K562 (cell line): ENCODE results near the gene LPAR4. TPM values are rescaled to one million over a fixed set of nuclear protein-coding genes. Genes with fewer than 3 reads are reported as not detected.

Source experiments
- ATAC-seq: fragments of 200-7000 bp; cut with Tn5 transposase; 3 replicates; pipeline ENCODE4 v1.9.1; 2020; ENCODE audit warnings: moderate library complexity
- BruUV-seq: library from RNA; stranded (reverse); fragments of 400-500 nt; replicated peaks from 2 replicates; lab custom pipeline; 2021; lab: Mats Ljungman, UMichigan
- CTCF ChIA-PET: fragments of 300-600 bp; formaldehyde crosslinking; extraction: SDS; loops from one replicate; lab custom pipeline; 2021; ENCODE audit warnings: low intra/inter-chr PET ratio; lab: Yijun Ruan, JAX
- POLR2A ChIA-PET: fragments of 300-600, 350-650 bp; sonication (Branson Sonifier 250); formaldehyde crosslinking; extraction: SDS; loops from one replicate; lab custom pipeline; 2021; ENCODE audit warnings: antibody characterized with exemption, inconsistent platforms; lab: Yijun Ruan, JAX
- DNase-seq, 4 experiments: peaks; one replicate each; pipeline versions ENCODE4 v3.0.0 to v3.0.0-alpha.2; 2011 to 2018; ENCODE audit warnings: low spot score in 3 of 4, mixed read lengths in 3 of 4; ENCODE audit errors: extremely low read depth in 1 of 4
- FAIRE-seq: peaks from 2 replicates; lab custom pipeline; 2011; peaks lifted over from hg19 to GRCh38; lab: Jason Lieb, UNC
- H2AFZ ChIP-seq: 2 replicates; pipeline ENCODE4 v1.6.0; 2011; ENCODE audit warnings: low read depth, low read length, control low read depth, inconsistent platforms
- H3K27ac ChIP-seq: fragments of 200-600 bp; 3 replicates; pipeline ENCODE4 v1.8.0; 2011; ENCODE audit warnings: low read depth, mild to moderate bottlenecking, control low read depth, inconsistent platforms, low read length, moderate library complexity, mixed read lengths; ENCODE audit errors: extremely low read depth
- H3K27me3 ChIP-seq, 2 experiments: fragments of 300-600 bp in 1 of 2; 2 replicates in 1 of 2; 3 replicates in 1 of 2; pipeline versions ENCODE4 v1.6.0 to v1.8.0; 2011; ENCODE audit warnings: inconsistent platforms in 2 of 2, low read length in 2 of 2, mild to moderate bottlenecking in 1 of 2, mixed read lengths in 1 of 2, moderate library complexity in 1 of 2; ENCODE audit not compliant: control insufficient read depth in 2 of 2, insufficient read depth in 2 of 2
- H3K36me3 ChIP-seq: fragments of 300-600 bp; 3 replicates; pipeline ENCODE4 v1.8.0; 2011; ENCODE audit warnings: mild to moderate bottlenecking, low read length, inconsistent platforms; ENCODE audit not compliant: control insufficient read depth, insufficient read depth
- H3K4me1 ChIP-seq, 2 experiments: fragments of 200-600 bp in 1 of 2; replicated peaks in 1 of 2; 2 replicates in 1 of 2; 3 replicates in 1 of 2; pipeline versions ENCODE4 v1.5.1 to v1.8.0; 2011; ENCODE audit warnings: inconsistent platforms in 2 of 2, low read length in 2 of 2, mild to moderate bottlenecking in 1 of 2, mixed read lengths in 1 of 2, moderate library complexity in 1 of 2; ENCODE audit not compliant: control insufficient read depth in 2 of 2, insufficient read depth in 2 of 2
- H3K4me2 ChIP-seq: 2 replicates; pipeline ENCODE4 v1.6.1; 2011; ENCODE audit warnings: low read length, control low read depth, inconsistent platforms, mixed read lengths; ENCODE audit not compliant: insufficient read depth
- H3K4me3 ChIP-seq: fragments of 200-600 bp; sonication (generic), shearing (Covaris generic); 2 replicates; pipeline ENCODE4 v1.5.1; 2016; ENCODE audit warnings: control low read depth, inconsistent platforms
- H3K79me2 ChIP-seq: fragments of 200-600 bp; 3 replicates; pipeline ENCODE4 v1.8.0; 2011; ENCODE audit warnings: low read length, inconsistent platforms; ENCODE audit not compliant: control insufficient read depth, insufficient read depth
- H3K9ac ChIP-seq, 2 experiments: 2 replicates each; pipeline versions ENCODE4 v1.6.0 to v1.6.1; 2011; ENCODE audit warnings: low read depth in 2 of 2, low read length in 2 of 2, control low read depth in 1 of 2, inconsistent platforms in 1 of 2, mild to moderate bottlenecking in 1 of 2, mixed read lengths in 1 of 2; ENCODE audit not compliant: insufficient read depth in 1 of 2
- H3K9me1 ChIP-seq: one replicate; pipeline ENCODE4 v1.6.0; 2011; ENCODE audit warnings: inconsistent platforms, mild to moderate bottlenecking, low read length, moderate library complexity; ENCODE audit not compliant: control insufficient read depth, insufficient read depth
- H3K9me3 ChIP-seq: replicated peaks from 2 replicates; pipeline ENCODE4 v1.5.1; 2011; ENCODE audit warnings: low read depth, low read length, inconsistent platforms; ENCODE audit not compliant: control insufficient read depth, insufficient read depth
- H4K20me1 ChIP-seq: replicated peaks from 2 replicates; pipeline ENCODE4 v1.6.1; 2011; ENCODE audit warnings: low read length, inconsistent platforms, mixed read lengths; ENCODE audit not compliant: control insufficient read depth, insufficient read depth
- MTA3 ChIP-seq: fragments of 450-650 bp; formaldehyde crosslinking; IDR thresholded peaks from 2 replicates; pipeline ENCODE4 v1.6.1; 2017; ENCODE audit warnings: mild to moderate bottlenecking, borderline replicate concordance
- NCOA4 ChIP-seq: fragments of 450-650 bp; IDR thresholded peaks from 2 replicates; pipeline ENCODE4 v1.6.1; 2018; ENCODE audit warnings: mild to moderate bottlenecking; ENCODE audit not compliant: partially characterized antibody
- OTX1 ChIP-seq: fragments of 450-650 bp; formaldehyde crosslinking; IDR thresholded peaks from 2 replicates; pipeline ENCODE4 v1.4.0; 2022; ENCODE audit warnings: mild to moderate bottlenecking
- PTRF ChIP-seq: fragments of 450-650 bp; IDR thresholded peaks from 2 replicates; pipeline ENCODE4 v1.6.1; 2016; ENCODE audit warnings: mild to moderate bottlenecking, missing genetic modification characterization, missing compliant biosample characterization
- ZFP30 ChIP-seq: fragments of 250-450 bp; sonication (Bioruptor Pico); IDR thresholded peaks from 2 replicates; pipeline ENCODE4 v1.8.0; 2022; ENCODE audit warnings: moderate library complexity, mild to moderate bottlenecking, inconsistent platforms, borderline replicate concordance
- ZNF24 ChIP-seq: fragments of 450-650 bp; IDR thresholded peaks from 2 replicates; pipeline ENCODE4 v1.6.1; 2016
- ZNF324 ChIP-seq: fragments of 250-450 bp; sonication (Bioruptor Pico); IDR thresholded peaks from 2 replicates; pipeline ENCODE4 v1.4.0; 2020; ENCODE audit warnings: mild to moderate bottlenecking
- ZNF431 ChIP-seq: sonication (generic); formaldehyde crosslinking; IDR thresholded peaks from 2 replicates; pipeline ENCODE4 v1.8.0; 2022; ENCODE audit warnings: mild to moderate bottlenecking, missing genetic modification reagents
- ZNF586 ChIP-seq: fragments of 450-650 bp; formaldehyde crosslinking; conservative IDR thresholded peaks from 2 replicates; pipeline ENCODE4 v1.4.0; 2020; ENCODE audit warnings: mild to moderate bottlenecking, moderate library complexity
- ZSCAN32 ChIP-seq: fragments of 450-650 bp; formaldehyde crosslinking; IDR thresholded peaks from 2 replicates; pipeline ENCODE4 v1.4.0; 2020; ENCODE audit warnings: mild to moderate bottlenecking, moderate library complexity
- WGBS: fragments of 100-300 bp; shearing (Covaris generic); methylation state at CpG from one replicate; pipeline ENCODE4 v1.1.6; 2016; ENCODE audit warnings: low coverage, mixed read lengths; ENCODE audit not compliant: insufficient coverage; ENCODE audit errors: missing lambda C conversion rate; 5-methylcytosine and 5-hydroxymethylcytosine counted together
- in situ Hi-C: fragments of 300-500 bp; cut with MboI; formaldehyde crosslinking; loops from 4 replicates; pipeline ENCODE4 v1.15.0; 2018; ENCODE audit warnings: inconsistent platforms, mixed read lengths
- intact Hi-C: fragments of 100-400 bp; cut with micrococcal nuclease; formaldehyde crosslinking; loops from 2 replicates; pipeline ENCODE4 v1.14.2; 2022
- polyA plus RNA-seq, 8 experiments: library from polyadenylated mRNA; depleted of rRNA in 4 of 8; stranded (reverse) in 5 of 8; unstranded in 3 of 8; fragments of >200 nt; fragmentation: Nextera tagmentation in 2 of 8; fragmentation: Illumina TruSeq in 1 of 8; extraction: Ambion mirVana in 2 of 8; extraction: Trizol in 1 of 8; gene quantifications; 2 replicates each; pipeline versions ENCODE4 v1.2.1 to v1.2.3, GENCODE V29; 2011 to 2014; ENCODE audit warnings: inconsistent platforms in 1 of 8, missing spikeins in 1 of 8
- total RNA-seq, 7 experiments: library from RNA; depleted of rRNA in 6 of 7; stranded (reverse); fragments of >200 nt in 6 of 7; fragmentation: Illumina TruSeq in 2 of 7; extraction: Trizol in 2 of 7; gene quantifications; 2 replicates each; pipeline versions ENCODE4 v1.2.1 to v1.2.3, GENCODE V29; 2011 to 2021; ENCODE audit warnings: low replicate concordance in 1 of 7
- TF ChIP-seq, protein P1 (sequence below), 2 experiments: IDR thresholded peaks; 2 replicates each; pipeline ENCODE4 v1.6.1; 2011; ENCODE audit warnings: borderline replicate concordance in 1 of 2, control low read depth in 1 of 2, low read depth in 1 of 2, low read length in 1 of 2, mild to moderate bottlenecking in 1 of 2, mixed read lengths in 1 of 2, moderate library complexity in 1 of 2; ENCODE audit not compliant: insufficient read depth in 1 of 2, insufficient read length in 1 of 2, poor library complexity in 1 of 2, severe bottlenecking in 1 of 2; ENCODE audit errors: extremely low read depth in 1 of 2
- TF ChIP-seq, protein P2 (sequence below): fragments of 450-650 bp; IDR thresholded peaks from 2 replicates; pipeline ENCODE4 v1.6.1; 2018; ENCODE audit warnings: mild to moderate bottlenecking, low read depth; ENCODE audit not compliant: partially characterized antibody
- TF ChIP-seq, protein P3 (sequence below): fragments of 250-450 bp; sonication (Bioruptor Pico); IDR thresholded peaks from 2 replicates; pipeline ENCODE4 v1.8.0; 2021; ENCODE audit warnings: mild to moderate bottlenecking, moderate library complexity

Gene LPAR4
- total and polyA plus RNA-seq, 9 of the 15 experiments (the other 6 are each of a cell fraction or from before 2014, with no cell fraction given) = not detected

- in situ Hi-C loops (no loop called here), intact Hi-C loops (no loop called here)
- no peak for FAIRE-seq
Observed at GRCh38 chrX:78759081-78759480, 11.6 kb downstream of the LPAR4 start.

More at GRCh38 chrX:78759081-78759480, 11.6 kb downstream of the LPAR4 start:
- no peaks in the 10 kb centered on the region for H3K9me1 ChIP-seq
- H3K4me3 ChIP-seq = no peak overlapping the region
- H3K4me1 ChIP-seq = no peaks in the 10 kb centered on the region
- H3K27ac ChIP-seq = no peak overlapping the region
- DNase-seq (no peak), ATAC-seq (no peak)
- H3K9ac ChIP-seq = no peak overlapping the region
- no peak overlapping the region for H3K4me2 ChIP-seq
- no peak for TF ChIP-seq MTA3
- no peak for TF ChIP-seq ZNF324
- TF ChIP-seq PTRF (tag) = no peak
- TF ChIP-seq ZNF24 = no peak
- TF ChIP-seq, protein P1, sequence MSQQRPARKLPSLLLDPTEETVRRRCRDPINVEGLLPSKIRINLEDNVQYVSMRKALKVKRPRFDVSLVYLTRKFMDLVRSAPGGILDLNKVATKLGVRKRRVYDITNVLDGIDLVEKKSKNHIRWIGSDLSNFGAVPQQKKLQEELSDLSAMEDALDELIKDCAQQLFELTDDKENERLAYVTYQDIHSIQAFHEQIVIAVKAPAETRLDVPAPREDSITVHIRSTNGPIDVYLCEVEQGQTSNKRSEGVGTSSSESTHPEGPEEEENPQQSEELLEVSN (IDR thresholded peaks at IDR 0.05; ENCODE audit: borderline replicate concordance in 1 of 2, extremely low read depth in 1 of 2, insufficient read depth in 1 of 2, insufficient read length in 1 of 2, low read depth in 1 of 2, low read length in 1 of 2, poor library complexity in 1 of 2, severe bottlenecking in 1 of 2) = no peak
- no peak for TF ChIP-seq ZFP30
- TF ChIP-seq, protein P2, sequence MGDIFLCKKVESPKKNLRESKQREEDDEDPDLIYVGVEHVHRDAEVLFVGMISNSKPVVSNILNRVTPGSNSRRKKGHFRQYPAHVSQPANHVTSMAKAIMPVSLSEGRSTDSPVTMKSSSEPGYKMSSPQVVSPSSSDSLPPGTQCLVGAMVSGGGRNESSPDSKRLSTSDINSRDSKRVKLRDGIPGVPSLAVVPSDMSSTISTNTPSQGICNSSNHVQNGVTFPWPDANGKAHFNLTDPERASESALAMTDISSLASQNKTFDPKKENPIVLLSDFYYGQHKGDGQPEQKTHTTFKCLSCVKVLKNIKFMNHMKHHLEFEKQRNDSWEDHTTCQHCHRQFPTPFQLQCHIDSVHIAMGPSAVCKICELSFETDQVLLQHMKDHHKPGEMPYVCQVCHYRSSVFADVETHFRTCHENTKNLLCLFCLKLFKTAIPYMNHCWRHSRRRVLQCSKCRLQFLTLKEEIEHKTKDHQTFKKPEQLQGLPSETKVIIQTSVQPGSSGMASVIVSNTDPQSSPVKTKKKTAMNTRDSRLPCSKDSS = no peak
- no peak for TF ChIP-seq ZNF586
- TF ChIP-seq, protein P3, sequence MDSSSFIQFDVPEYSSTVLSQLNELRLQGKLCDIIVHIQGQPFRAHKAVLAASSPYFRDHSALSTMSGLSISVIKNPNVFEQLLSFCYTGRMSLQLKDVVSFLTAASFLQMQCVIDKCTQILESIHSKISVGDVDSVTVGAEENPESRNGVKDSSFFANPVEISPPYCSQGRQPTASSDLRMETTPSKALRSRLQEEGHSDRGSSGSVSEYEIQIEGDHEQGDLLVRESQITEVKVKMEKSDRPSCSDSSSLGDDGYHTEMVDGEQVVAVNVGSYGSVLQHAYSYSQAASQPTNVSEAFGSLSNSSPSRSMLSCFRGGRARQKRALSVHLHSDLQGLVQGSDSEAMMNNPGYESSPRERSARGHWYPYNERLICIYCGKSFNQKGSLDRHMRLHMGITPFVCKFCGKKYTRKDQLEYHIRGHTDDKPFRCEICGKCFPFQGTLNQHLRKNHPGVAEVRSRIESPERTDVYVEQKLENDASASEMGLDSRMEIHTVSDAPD (CRISPR knock-in tag) = no peak
- no peak for TF ChIP-seq ZNF431 (CRISPR knock-in tag)
- no peak for TF ChIP-seq ZSCAN32
- no peak for TF ChIP-seq NCOA4
- TF ChIP-seq OTX1 (CRISPR knock-in tag) = no peak
- no peaks in the 10 kb centered on the region for H3K27me3 ChIP-seq
- no TSS peak for BruUV-seq
- 1% methylated on average over 6 of the region's 6 CpGs for WGBS
- ChIA-PET CTCF (no interaction called here), POLR2A (no interaction called here)
- H2AFZ ChIP-seq = no peak overlapping the region
- no peaks in the 10 kb centered on the region for H3K36me3 ChIP-seq
- no peaks in the 10 kb centered on the region for H3K9me3 ChIP-seq
- no peaks in the 10 kb centered on the region for H4K20me1 ChIP-seq
- H3K79me2 ChIP-seq = no peaks in the 10 kb centered on the region
